ENCODE measurements around the gene PTPRN2.

GRCh38 chr7:157805713-157806112, 781.9 kb downstream of the PTPRN2 start:
- no peak for TF ChIP-seq CTCF (conservative IDR thresholded peaks at IDR 0.05 in 1 of 2, IDR thresholded peaks at IDR 0.05 in 1 of 2; ENCODE audit: extremely low read depth in 1 of 2, insufficient read depth in 1 of 2, low read depth in 1 of 2, low read length in 2 of 2)
- no peak for TF ChIP-seq EZH2 (IDR thresholded peaks at IDR 0.05; ENCODE audit: borderline replicate concordance, low read length)

Data from mammary epithelial cell (primary cell).